PC-3 (cell line): Measurements from ENCODE around the gene KRT6A.

Source experiments
- CTCF ChIP-seq: fragments of 300-600 bp; sonication (generic); conservative IDR thresholded peaks from 2 replicates; pipeline ENCODE4 v1.5.1; 2017; ENCODE audit warnings: antibody characterized with exemption, low read depth, mild to moderate bottlenecking, low read length
- EZH2 ChIP-seq: fragments of 300-600 bp; sonication (generic); IDR thresholded peaks from one replicate; pipeline ENCODE4 v1.6.1; 2017; ENCODE audit warnings: antibody characterized with exemption, mild to moderate bottlenecking, low read length; ENCODE audit not compliant: unreplicated experiment
- EZH2phosphoT487 ChIP-seq: fragments of 300-600 bp; sonication (generic); IDR thresholded peaks from 2 replicates; pipeline ENCODE4 v1.6.1; 2018; ENCODE audit warnings: mild to moderate bottlenecking, antibody characterized with exemption, low read length, borderline replicate concordance

- TF ChIP-seq CTCF (no peak), EZH2phosphoT487 (no peak), EZH2 (no peak)
Observed at GRCh38 chr12:52440821-52441319, 52.2 kb downstream of the KRT6A start.
